ENCODE measurements around the gene RFC1. TPM values are rescaled to one million over a fixed set of nuclear protein-coding genes. Genes with fewer than 3 reads are reported as not detected.

Gene RFC1
- total RNA-seq, 1 experiment from 2014 or later, result 56.8 TPM

DNA sequence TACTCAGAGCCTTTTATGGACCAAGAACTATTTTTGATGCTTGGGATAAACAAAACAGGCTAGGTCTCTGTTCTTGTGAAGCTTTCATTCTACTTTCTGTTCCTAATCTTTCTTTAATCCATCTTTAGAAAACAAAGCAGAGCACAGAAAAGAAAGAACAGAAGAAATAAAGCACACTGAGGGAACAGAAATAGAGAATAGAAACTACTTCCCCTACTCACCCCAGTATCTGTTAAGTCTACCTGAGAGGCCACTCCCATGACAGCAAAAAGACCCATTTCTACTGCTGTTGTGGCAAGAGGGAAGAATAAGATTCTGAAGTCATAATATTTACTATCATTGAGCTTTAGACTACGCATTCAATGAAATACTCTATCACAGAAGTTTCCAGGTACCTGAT, 9.2 kb downstream of the RFC1 start:
- H2AFZ ChIP-seq (ENCODE audit: low read length), result no peak overlapping the region
- no peak overlapping the region for H3K23ac ChIP-seq (ENCODE audit: insufficient read length, low read depth, low read length)
- H3K27me3 Mint-ChIP-seq (ENCODE audit: low read depth), result no peaks in the 10 kb centered on the region
- peaks cover 0 to 10% (median 4%) of the 10 kb centered on the region in 3 experiments; a peak in 5 of 7 replicates for H3K36me3 Mint-ChIP-seq (ENCODE audit: insufficient read depth in 1 of 3, low read depth in 3 of 3)
- no peaks in the 10 kb centered on the region for H3K23me2 ChIP-seq (ENCODE audit: insufficient read length, low read depth, low read length, poor library complexity, severe bottlenecking)
- no peak overlapping the region for H4K91ac ChIP-seq (ENCODE audit: insufficient read length, low read depth, low read length)
- H2BK15ac ChIP-seq (ENCODE audit: low read depth, low read length), result no peak overlapping the region
- H2BK120ac ChIP-seq (ENCODE audit: low read depth, low read length, poor library complexity, severe bottlenecking), result no peak overlapping the region
- H3K79me2 ChIP-seq (ENCODE audit: insufficient read depth, low read length), result peaks cover 15% of the 10 kb centered on the region; the same call in 1 of the 2 replicates
- H3K56ac ChIP-seq (ENCODE audit: insufficient read length, low read depth, low read length), result no peak overlapping the region
- no peak overlapping the region for H3T11ph ChIP-seq (ENCODE audit: low read length)
- WGBS (ENCODE audit: extremely low coverage, insufficient read length, low lambda C conversion rate), result no CpG with 5 or more reads among the region's 1 CpG
- H2BK5ac ChIP-seq (ENCODE audit: insufficient read length, low read length), result no peak overlapping the region
- no peaks in the 10 kb centered on the region for H3K4me1 ChIP-seq (ENCODE audit: insufficient read depth, low read length)
- no peak overlapping the region for H3K4me2 ChIP-seq (ENCODE audit: insufficient read depth, insufficient read length, low read length)
- no peak for TF ChIP-seq CTCF (conservative IDR thresholded peaks at IDR 0.05)
- no peak for DNase-seq
- H3K4ac ChIP-seq (ENCODE audit: low read depth, low read length), result no peak overlapping the region
- H4K5ac ChIP-seq (ENCODE audit: insufficient read length, low read depth, low read length), result no peak overlapping the region
- no peaks in the 10 kb centered on the region for H3K9me3 ChIP-seq (ENCODE audit: control insufficient read depth, low read depth, low read length)
- H2BK20ac ChIP-seq (ENCODE audit: low read depth, low read length, poor library complexity, severe bottlenecking), result no peak overlapping the region
- no peak overlapping the region for H4K8ac ChIP-seq (replicated peaks; ENCODE audit: insufficient read length, low read depth, low read length)
- no peak overlapping the region for H2BK12ac ChIP-seq (ENCODE audit: insufficient read length, low read depth, low read length)
- H3K14ac ChIP-seq (ENCODE audit: insufficient read depth, low read length), result no peak overlapping the region
- no peak overlapping the region for H3K18ac ChIP-seq (ENCODE audit: insufficient read length, low read depth, low read length)
- no peaks in the 10 kb centered on the region for H3K9me3 Mint-ChIP-seq
- peaks cover 5% of the 10 kb centered on the region for H3K79me1 ChIP-seq (ENCODE audit: insufficient read depth, low read depth, low read length, poor library complexity, severe bottlenecking)
- no peaks in the 10 kb centered on the region for H4K20me1 ChIP-seq (ENCODE audit: control insufficient read depth, insufficient read depth, insufficient read length)
- H3K27ac ChIP-seq (ENCODE audit: insufficient read length, low read depth, low read length), result no peak overlapping the region
- H3K4me1 Mint-ChIP-seq, result peaks cover 2% of the 10 kb centered on the region in 2 experiments; a peak in 1 of 4 replicates
- H3K27me3 ChIP-seq (ENCODE audit: insufficient read depth, low read length), result no peaks in the 10 kb centered on the region
- H3K9ac ChIP-seq (ENCODE audit: extremely low read depth, insufficient read length, low read length), result no peak overlapping the region
- H2AK5ac ChIP-seq (ENCODE audit: insufficient read length, low read length), result no peak overlapping the region
- no peak overlapping the region for H3K4me3 Mint-ChIP-seq
- no peak overlapping the region for H3K27ac Mint-ChIP-seq
